HEK293 (cell line): Measurements from ENCODE around the gene TPM2.

ENCODE experiments used
- ZNF121 ChIP-seq: fragments of 450-650 bp; formaldehyde crosslinking; IDR thresholded peaks from 2 replicates; pipeline ENCODE4 v1.5.1; 2016; ENCODE audit warnings: missing biosample characterization, missing genetic modification characterization
- ZNF776 ChIP-seq: fragments of 450-650 bp; formaldehyde crosslinking; IDR thresholded peaks from 2 replicates; pipeline ENCODE4 v1.5.0; 2017; ENCODE audit warnings: missing biosample characterization, missing genetic modification characterization, borderline replicate concordance
- ZNF830 ChIP-seq: fragments of 450-650 bp; IDR thresholded peaks from 2 replicates; pipeline ENCODE4 v1.5.0; 2018; ENCODE audit warnings: missing biosample characterization, missing genetic modification characterization, low read depth, mild to moderate bottlenecking, moderate library complexity
- TF ChIP-seq, protein P1 (sequence below): IDR thresholded peaks from 2 replicates; pipeline ENCODE4 v1.6.1; 2011; ENCODE audit warnings: mild to moderate bottlenecking, low read depth, low read length, borderline replicate concordance
- TF ChIP-seq, protein P2 (sequence below): fragments of 450-650 bp; formaldehyde crosslinking; IDR thresholded peaks from 2 replicates; pipeline ENCODE4 v1.5.1; 2016; ENCODE audit warnings: missing biosample characterization, missing genetic modification characterization
- TF ChIP-seq, protein P3 (sequence below): fragments of 450-650 bp; formaldehyde crosslinking; optimal IDR thresholded peaks from 2 replicates; pipeline ENCODE3; 2016; ENCODE audit warnings: missing biosample characterization, mild to moderate bottlenecking, missing genetic modification characterization

DNA sequence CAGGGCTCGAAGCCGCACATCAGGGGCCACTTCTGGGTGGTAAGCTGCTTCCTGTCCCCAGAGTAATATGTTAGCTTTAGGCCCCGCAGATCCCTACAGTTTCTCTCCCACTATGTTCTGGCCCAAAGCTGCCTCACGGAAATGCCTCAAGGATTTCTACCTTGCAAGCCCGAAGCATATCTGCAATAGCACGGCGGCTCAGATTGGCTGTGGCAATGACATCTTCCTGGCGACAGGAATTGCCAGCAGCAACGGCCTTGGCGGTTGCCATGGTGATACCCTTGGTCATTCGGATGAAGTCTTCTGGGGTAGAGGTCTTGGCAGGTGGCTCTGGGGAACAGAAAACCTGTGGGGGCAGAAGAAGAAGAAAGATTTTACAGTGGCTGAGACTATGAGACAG lies 10.3 kb upstream of the TPM2 start:
- TF ChIP-seq ZNF121 (tag by site-specific recombination): no peak
- no peak for TF ChIP-seq ZNF776 (tag by site-specific recombination)
- TF ChIP-seq, protein P1, sequence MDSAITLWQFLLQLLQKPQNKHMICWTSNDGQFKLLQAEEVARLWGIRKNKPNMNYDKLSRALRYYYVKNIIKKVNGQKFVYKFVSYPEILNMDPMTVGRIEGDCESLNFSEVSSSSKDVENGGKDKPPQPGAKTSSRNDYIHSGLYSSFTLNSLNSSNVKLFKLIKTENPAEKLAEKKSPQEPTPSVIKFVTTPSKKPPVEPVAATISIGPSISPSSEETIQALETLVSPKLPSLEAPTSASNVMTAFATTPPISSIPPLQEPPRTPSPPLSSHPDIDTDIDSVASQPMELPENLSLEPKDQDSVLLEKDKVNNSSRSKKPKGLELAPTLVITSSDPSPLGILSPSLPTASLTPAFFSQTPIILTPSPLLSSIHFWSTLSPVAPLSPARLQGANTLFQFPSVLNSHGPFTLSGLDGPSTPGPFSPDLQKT: no peak
- TF ChIP-seq, protein P2, sequence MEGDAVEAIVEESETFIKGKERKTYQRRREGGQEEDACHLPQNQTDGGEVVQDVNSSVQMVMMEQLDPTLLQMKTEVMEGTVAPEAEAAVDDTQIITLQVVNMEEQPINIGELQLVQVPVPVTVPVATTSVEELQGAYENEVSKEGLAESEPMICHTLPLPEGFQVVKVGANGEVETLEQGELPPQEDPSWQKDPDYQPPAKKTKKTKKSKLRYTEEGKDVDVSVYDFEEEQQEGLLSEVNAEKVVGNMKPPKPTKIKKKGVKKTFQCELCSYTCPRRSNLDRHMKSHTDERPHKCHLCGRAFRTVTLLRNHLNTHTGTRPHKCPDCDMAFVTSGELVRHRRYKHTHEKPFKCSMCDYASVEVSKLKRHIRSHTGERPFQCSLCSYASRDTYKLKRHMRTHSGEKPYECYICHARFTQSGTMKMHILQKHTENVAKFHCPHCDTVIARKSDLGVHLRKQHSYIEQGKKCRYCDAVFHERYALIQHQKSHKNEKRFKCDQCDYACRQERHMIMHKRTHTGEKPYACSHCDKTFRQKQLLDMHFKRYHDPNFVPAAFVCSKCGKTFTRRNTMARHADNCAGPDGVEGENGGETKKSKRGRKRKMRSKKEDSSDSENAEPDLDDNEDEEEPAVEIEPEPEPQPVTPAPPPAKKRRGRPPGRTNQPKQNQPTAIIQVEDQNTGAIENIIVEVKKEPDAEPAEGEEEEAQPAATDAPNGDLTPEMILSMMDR (tag by site-specific recombination): no peak
- TF ChIP-seq ZNF830 (tag by site-specific recombination): no peak
- TF ChIP-seq, protein P3, sequence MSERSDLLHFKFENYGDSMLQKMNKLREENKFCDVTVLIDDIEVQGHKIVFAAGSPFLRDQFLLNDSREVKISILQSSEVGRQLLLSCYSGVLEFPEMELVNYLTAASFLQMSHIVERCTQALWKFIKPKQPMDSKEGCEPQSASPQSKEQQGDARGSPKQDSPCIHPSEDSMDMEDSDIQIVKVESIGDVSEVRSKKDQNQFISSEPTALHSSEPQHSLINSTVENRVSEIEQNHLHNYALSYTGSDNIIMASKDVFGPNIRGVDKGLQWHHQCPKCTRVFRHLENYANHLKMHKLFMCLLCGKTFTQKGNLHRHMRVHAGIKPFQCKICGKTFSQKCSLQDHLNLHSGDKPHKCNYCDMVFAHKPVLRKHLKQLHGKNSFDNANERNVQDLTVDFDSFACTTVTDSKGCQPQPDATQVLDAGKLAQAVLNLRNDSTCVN (tag by site-specific recombination): no peak
